Colonic mucosa (tissue), 4 donors: ENCODE measurements around the gene CABCOCO1. TPM values are rescaled to one million over a fixed set of nuclear protein-coding genes. Genes with fewer than 3 reads are reported as not detected.

ENCODE experiments used
- DNase-seq: peaks from one replicate; pipeline ENCODE4 v3.0.0-alpha.2; 2020
- H3K27ac ChIP-seq: fragments of 200-600 bp; one replicate; pipeline ENCODE4 v1.8.0; 2021
- H3K27me3 ChIP-seq: fragments of 200-600 bp; one replicate; pipeline ENCODE4 v1.8.0; 2021
- H3K36me3 ChIP-seq: fragments of 200-600 bp; one replicate; pipeline ENCODE4 v1.8.0; 2021
- H3K4me1 ChIP-seq: fragments of 200-600 bp; one replicate; pipeline ENCODE4 v1.8.0; 2021; ENCODE audit warnings: mild to moderate bottlenecking
- H3K4me3 ChIP-seq: fragments of 200-600 bp; one replicate; pipeline ENCODE4 v1.8.0; 2021
- H3K9ac ChIP-seq, 2 donors: one replicate each; pipeline ENCODE4 v1.7.0; 2013; ENCODE audit warnings: control low read depth in 2 of 2, low read depth in 2 of 2, low read length in 2 of 2
- H3K9me3 ChIP-seq: fragments of 200-600 bp; one replicate; pipeline ENCODE4 v1.8.0; 2021
- intact Hi-C: fragments of 100-400 bp; cut with DNase I; formaldehyde crosslinking; loops from one replicate; pipeline ENCODE4 v1.14.1; 2022
- total RNA-seq, 2 donors: library from RNA; stranded (reverse); fragmentation: NEBNext Ultra II Directional in 1 of 2; extraction: Animal tissue kit (Norgen Biotek cat#: 25700) in 1 of 2; gene quantifications; one replicate each; pipeline ENCODE4 v1.2.1, GENCODE V29; 2021
- TF ChIP-seq, protein P1 (sequence below): fragments of 200-600 bp; IDR thresholded peaks from one replicate; pipeline ENCODE4 v1.8.0; 2022; ENCODE audit warnings: antibody characterized with exemption, mild to moderate bottlenecking
- donor health status: healthy.
- donor health status: DM: no; HTN: no; CAD: no.
- donor health status: DM: no; HTN: no; CAD: no.

Gene CABCOCO1
- total RNA-seq, 2 donors from 2014 or later = not detected

- H3K4me1 ChIP-seq = no peaks in the 10 kb centered on the region
- intact Hi-C loops = no loop called here
- H3K4me3 ChIP-seq = no peak overlapping the region
- no peak for DNase-seq
- H3K27me3 ChIP-seq = no peaks in the 10 kb centered on the region
- H3K9me3 ChIP-seq = no peaks in the 10 kb centered on the region
- TF ChIP-seq, protein P1, sequence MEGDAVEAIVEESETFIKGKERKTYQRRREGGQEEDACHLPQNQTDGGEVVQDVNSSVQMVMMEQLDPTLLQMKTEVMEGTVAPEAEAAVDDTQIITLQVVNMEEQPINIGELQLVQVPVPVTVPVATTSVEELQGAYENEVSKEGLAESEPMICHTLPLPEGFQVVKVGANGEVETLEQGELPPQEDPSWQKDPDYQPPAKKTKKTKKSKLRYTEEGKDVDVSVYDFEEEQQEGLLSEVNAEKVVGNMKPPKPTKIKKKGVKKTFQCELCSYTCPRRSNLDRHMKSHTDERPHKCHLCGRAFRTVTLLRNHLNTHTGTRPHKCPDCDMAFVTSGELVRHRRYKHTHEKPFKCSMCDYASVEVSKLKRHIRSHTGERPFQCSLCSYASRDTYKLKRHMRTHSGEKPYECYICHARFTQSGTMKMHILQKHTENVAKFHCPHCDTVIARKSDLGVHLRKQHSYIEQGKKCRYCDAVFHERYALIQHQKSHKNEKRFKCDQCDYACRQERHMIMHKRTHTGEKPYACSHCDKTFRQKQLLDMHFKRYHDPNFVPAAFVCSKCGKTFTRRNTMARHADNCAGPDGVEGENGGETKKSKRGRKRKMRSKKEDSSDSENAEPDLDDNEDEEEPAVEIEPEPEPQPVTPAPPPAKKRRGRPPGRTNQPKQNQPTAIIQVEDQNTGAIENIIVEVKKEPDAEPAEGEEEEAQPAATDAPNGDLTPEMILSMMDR = no peak
- no peaks in the 10 kb centered on the region for H3K36me3 ChIP-seq
- no peak overlapping the region for H3K27ac ChIP-seq
- H3K9ac ChIP-seq = no peak overlapping the region
Observed at GRCh38 chr10:61774031-61774430, 111.3 kb downstream of the CABCOCO1 start.

- no peaks in the 10 kb centered on the region for H3K4me1 ChIP-seq
- H3K4me3 ChIP-seq = no peak overlapping the region
- H3K27me3 ChIP-seq = no peaks in the 10 kb centered on the region
- no peaks in the 10 kb centered on the region for H3K9me3 ChIP-seq
- DNase-seq = no peak
- H3K9ac ChIP-seq = no peak overlapping the region
- no peak overlapping the region for H3K27ac ChIP-seq
- H3K36me3 ChIP-seq = no peaks in the 10 kb centered on the region
- TF ChIP-seq, protein P1 = no peak
- intact Hi-C loops = no loop called here
Observed at GRCh38 chr10:61775111-61775510, 112.4 kb downstream of the CABCOCO1 start.

DNA sequence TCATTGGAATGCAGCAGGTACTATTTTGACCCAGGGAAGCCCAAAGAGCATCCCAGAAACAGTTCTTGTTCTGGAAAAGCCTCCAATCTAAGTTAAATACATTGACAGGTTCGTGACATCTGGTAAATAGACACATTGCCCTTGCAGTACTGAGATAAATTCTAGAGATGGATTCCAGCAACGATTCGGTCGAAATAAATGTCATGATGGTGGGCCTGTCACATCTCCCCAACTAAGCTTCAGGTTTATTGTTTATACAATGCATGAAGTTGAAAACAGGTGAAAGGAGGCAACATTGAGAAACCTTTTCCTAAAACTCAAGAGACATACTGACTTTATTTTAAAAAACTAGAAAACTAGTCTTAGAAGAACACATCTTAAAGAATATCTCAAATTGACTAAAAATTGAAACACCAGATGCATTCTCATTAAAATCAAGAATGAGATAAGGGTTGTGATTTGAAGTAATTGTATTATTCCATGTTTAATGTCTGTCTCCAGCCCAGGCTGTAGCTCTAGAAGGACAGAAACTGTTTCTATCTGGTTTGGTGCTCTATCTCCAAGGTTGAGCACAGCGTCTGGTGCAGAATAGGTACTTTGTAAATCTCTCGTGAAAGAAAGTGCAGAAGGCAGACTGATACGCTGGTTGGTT, 114.0 kb downstream of the CABCOCO1 start:
- no peak overlapping the region for H3K9ac ChIP-seq
- intact Hi-C loops = no loop called here
- no peaks in the 10 kb centered on the region for H3K9me3 ChIP-seq
- no peaks in the 10 kb centered on the region for H3K27me3 ChIP-seq
- no peaks in the 10 kb centered on the region for H3K36me3 ChIP-seq
- no peak overlapping the region for H3K27ac ChIP-seq
- no peak for DNase-seq
- no peaks in the 10 kb centered on the region for H3K4me1 ChIP-seq
- TF ChIP-seq, protein P1 = no peak
- H3K4me3 ChIP-seq = no peak overlapping the region

- intact Hi-C loops = no loop called here
- TF ChIP-seq, protein P1 = no peak
Observed at GRCh38 chr10:61778137-61778536, 115.4 kb downstream of the CABCOCO1 start.

DNA sequence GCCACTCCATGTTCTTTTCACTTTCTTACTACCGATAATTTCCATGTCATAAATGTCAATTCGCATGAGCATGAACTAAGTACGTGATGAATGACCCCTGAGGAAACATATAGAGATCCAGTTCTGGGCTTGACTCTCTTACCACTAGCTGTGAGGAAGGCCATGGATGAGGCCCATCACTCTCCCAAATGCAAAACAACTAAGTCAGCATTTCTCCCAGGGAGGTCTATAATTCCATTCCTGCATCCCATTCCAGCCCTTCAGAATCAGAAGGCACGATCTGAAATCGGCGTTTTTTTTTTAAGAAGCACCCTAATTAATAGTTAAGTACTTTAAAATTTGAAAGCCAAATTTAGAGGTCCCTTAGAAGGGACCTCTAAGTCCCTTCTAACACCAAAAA, 116.5 kb downstream of the CABCOCO1 start:
- Histone ChIP-seq H3K4me3 (no peak overlapping the region), H3K4me1 (no peaks in the 10 kb centered on the region), H3K27me3 (no peaks in the 10 kb centered on the region), H3K9me3 (no peaks in the 10 kb centered on the region), H3K27ac (no peak overlapping the region), H3K9ac (no peak overlapping the region), H3K36me3 (no peaks in the 10 kb centered on the region)
- intact Hi-C loops = no loop called here
- DNase-seq = no peak
- TF ChIP-seq, protein P1 = no peak

More at GRCh38 chr10:61778137-61778536, 115.4 kb downstream of the CABCOCO1 start:
- no peak overlapping the region for H3K9ac ChIP-seq
- no peaks in the 10 kb centered on the region for H3K4me1 ChIP-seq
- H3K4me3 ChIP-seq = no peak overlapping the region
- H3K36me3 ChIP-seq = no peaks in the 10 kb centered on the region
- no peak overlapping the region for H3K27ac ChIP-seq
- DNase-seq = no peak
- H3K9me3 ChIP-seq = no peaks in the 10 kb centered on the region
- H3K27me3 ChIP-seq = no peaks in the 10 kb centered on the region
